DOHH2 (cell line): ENCODE data around the gene ELAVL1.
A peak's percentile ranks its signal among the peaks of the same experiment; 100 is the strongest.

Experiments
- H3F3A ChIP-seq: fragments of 200-600 bp; sonication (generic), shearing (Covaris generic); 2 replicates; pipeline ENCODE4 v1.6.0; 2016; ENCODE audit warnings: antibody characterized with exemption, mild to moderate bottlenecking; ENCODE audit not compliant: control insufficient read depth, insufficient read depth
- H3K27ac ChIP-seq: fragments of 200-600 bp; sonication (generic); 2 replicates; pipeline ENCODE4 v1.5.1; 2014; ENCODE audit warnings: low read depth, mild to moderate bottlenecking, low read length, moderate library complexity
- H3K27me3 ChIP-seq: fragments of 200-600 bp; sonication (generic); 2 replicates; pipeline ENCODE4 v1.6.1; 2014; ENCODE audit warnings: mild to moderate bottlenecking, low read length, mixed read lengths; ENCODE audit not compliant: control insufficient read depth
- H3K36me3 ChIP-seq: fragments of 200-600 bp; sonication (generic); 2 replicates; pipeline ENCODE4 v1.6.1; 2014; ENCODE audit warnings: mild to moderate bottlenecking, low read length, moderate library complexity, mixed read lengths; ENCODE audit not compliant: control insufficient read depth
- H3K4me1 ChIP-seq: fragments of 200-600 bp; sonication (generic); 2 replicates; pipeline ENCODE4 v1.6.1; 2014; ENCODE audit warnings: mild to moderate bottlenecking, low read length, mixed read lengths; ENCODE audit not compliant: control insufficient read depth
- H3K4me2 ChIP-seq: fragments of 200-600 bp; sonication (generic); 2 replicates; pipeline ENCODE4 v1.6.0; 2014; ENCODE audit warnings: mild to moderate bottlenecking, low read length, moderate library complexity
- H3K4me3 ChIP-seq: fragments of 200-600 bp; sonication (generic); 2 replicates; pipeline ENCODE4 v1.5.1; 2014; ENCODE audit warnings: mild to moderate bottlenecking, low read length, mixed read lengths
- H3K79me2 ChIP-seq: fragments of 200-600 bp; sonication (generic); 2 replicates; pipeline ENCODE4 v1.6.1; 2014; ENCODE audit warnings: mild to moderate bottlenecking, low read length, mixed read lengths; ENCODE audit not compliant: control insufficient read depth
- H3K9me2 ChIP-seq: fragments of 200-600 bp; sonication (generic); replicated peaks from 2 replicates; pipeline ENCODE4 v1.6.1; 2014; ENCODE audit warnings: mild to moderate bottlenecking, low read length, mixed read lengths; ENCODE audit not compliant: control insufficient read depth
- H3K9me3 ChIP-seq: fragments of 200-600 bp; sonication (generic); 2 replicates; pipeline ENCODE4 v1.6.1; 2014; ENCODE audit warnings: antibody characterized with exemption, low read length, mixed read lengths; ENCODE audit not compliant: control insufficient read depth, insufficient read depth
- H4K20me1 ChIP-seq: fragments of 200-600 bp; sonication (generic); 2 replicates; pipeline ENCODE4 v1.6.0; 2014; ENCODE audit warnings: low read depth, mild to moderate bottlenecking, antibody characterized with exemption, low read length, moderate library complexity; ENCODE audit not compliant: control insufficient read depth, insufficient read depth
- CTCF ChIP-seq: fragments of 200-600 bp; sonication (generic); IDR thresholded peaks from one replicate; pipeline ENCODE4 v1.5.1; 2014; ENCODE audit warnings: antibody characterized with exemption, mild to moderate bottlenecking, low read depth, low read length; ENCODE audit not compliant: poor library complexity, severe bottlenecking
- EZH2phosphoT487 ChIP-seq: fragments of 200-600 bp; sonication (generic); IDR thresholded peaks from 2 replicates; pipeline ENCODE4 v1.6.1; 2017; ENCODE audit warnings: borderline replicate concordance, mild to moderate bottlenecking, antibody characterized with exemption, low read length, moderate library complexity, mixed read lengths

The ELAVL1 gene

GRCh38 chr19:7924651-7925170 is 80.7 kb downstream of the ELAVL1 start:
- Histone ChIP-seq H3K4me3 (no peak overlapping the region), H3K27ac (no peak overlapping the region), H3K4me2 (peak overlapping the region; percentile 61)

GRCh38 chr19:7924241-7924640 is 81.2 kb downstream of the ELAVL1 start:
- Histone ChIP-seq H4K20me1 (peaks cover 10% of the 10 kb centered on the region; the same call in 1 of the 2 replicates), H3K9me2 (no peaks in the 10 kb centered on the region), H3K27me3 (no peaks in the 10 kb centered on the region), H3K4me3 (no peak overlapping the region), H3K4me2 (no peak overlapping the region), H3K79me2 (no peaks in the 10 kb centered on the region), H3K4me1 (peaks cover 28% of the 10 kb centered on the region), H3K36me3 (peaks cover 14% of the 10 kb centered on the region), H3F3A (peaks cover 14% of the 10 kb centered on the region; the same call in 1 of the 2 replicates), H3K27ac (no peak overlapping the region), H3K9me3 (no peaks in the 10 kb centered on the region)
- no peak for TF ChIP-seq CTCF
- TF ChIP-seq EZH2phosphoT487: no peak

More at GRCh38 chr19:7924651-7925170, 80.7 kb downstream of the ELAVL1 start:
- TF ChIP-seq EZH2phosphoT487: no peak
- no peak for TF ChIP-seq CTCF
- Histone ChIP-seq H3K36me3 (peaks cover 15% of the 10 kb centered on the region), H3K79me2 (no peaks in the 10 kb centered on the region), H3F3A (peaks cover 12% of the 10 kb centered on the region; the same call in 1 of the 2 replicates), H3K9me2 (no peaks in the 10 kb centered on the region), H4K20me1 (peaks cover 10% of the 10 kb centered on the region; the same call in 1 of the 2 replicates), H3K4me1 (peaks cover 23% of the 10 kb centered on the region), H3K9me3 (no peaks in the 10 kb centered on the region), H3K27me3 (no peaks in the 10 kb centered on the region)

DNA sequence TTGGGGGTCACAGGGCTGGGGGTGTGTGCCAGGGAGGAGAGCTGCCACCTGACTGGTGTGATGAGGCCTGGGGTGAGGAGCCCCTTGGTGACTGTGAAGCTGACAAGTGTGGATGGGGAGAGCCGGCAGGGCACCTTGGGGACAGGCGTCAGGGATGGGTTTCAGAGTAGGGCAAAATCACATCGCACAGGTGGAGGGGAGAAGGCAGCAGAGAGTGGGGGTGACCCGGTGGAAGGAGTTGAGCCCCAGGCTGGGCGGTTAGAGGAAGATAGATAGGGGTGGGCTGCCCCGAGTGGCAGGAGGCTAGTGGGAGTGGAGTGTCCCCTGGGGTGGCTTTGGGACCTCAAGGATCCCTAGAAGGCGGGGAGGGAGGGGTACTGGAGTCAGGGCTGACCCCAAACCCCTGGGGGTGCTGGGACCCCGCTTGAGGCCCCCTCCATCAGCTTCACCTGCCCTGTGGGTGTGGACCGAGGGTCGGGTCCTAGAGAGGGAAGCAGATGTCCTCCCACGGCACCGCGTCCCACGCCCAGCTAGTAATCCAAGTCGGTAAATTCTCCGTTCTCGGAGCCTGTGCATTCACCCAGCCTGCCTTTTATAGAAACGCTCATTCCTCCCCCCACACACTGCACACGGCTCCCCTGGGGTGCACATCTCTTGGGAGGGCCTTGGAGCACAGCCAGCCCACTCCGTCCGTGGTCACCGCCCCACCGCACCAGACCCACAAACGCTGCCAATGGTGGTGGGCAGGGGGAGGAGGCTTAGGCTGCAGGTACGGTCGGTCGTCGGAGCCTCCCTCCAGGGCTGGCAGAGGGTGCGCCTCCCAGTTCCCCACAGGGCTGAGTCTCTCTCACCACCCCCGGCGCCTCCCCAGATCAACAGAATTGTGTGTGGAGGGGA is 81.9 kb downstream of the ELAVL1 start:
- Histone ChIP-seq H4K20me1 (peaks cover 10% of the 10 kb centered on the region; the same call in 1 of the 2 replicates), H3K27me3 (peaks cover 6% of the 10 kb centered on the region), H3K4me1 (peaks cover 33% of the 10 kb centered on the region), H3K4me2 (no peak overlapping the region), H3K27ac (no peak overlapping the region), H3F3A (peaks cover 9% of the 10 kb centered on the region; the same call in 1 of the 2 replicates), H3K36me3 (peaks cover 10% of the 10 kb centered on the region), H3K4me3 (no peak overlapping the region), H3K9me3 (no peaks in the 10 kb centered on the region), H3K9me2 (no peaks in the 10 kb centered on the region), H3K79me2 (no peaks in the 10 kb centered on the region)
- TF ChIP-seq EZH2phosphoT487 (no peak), CTCF (no peak)
